WTC11 (cell line): ENCODE measurements around the gene COX7A2. TPM values are rescaled to one million over a fixed set of nuclear protein-coding genes. Genes with fewer than 3 reads are reported as not detected.

Experiments used
- ATAC-seq: fragments of 200-7000 bp; cut with Tn5 transposase; 2 replicates; pipeline ENCODE4 v1.10.0; 2021; ENCODE audit warnings: mild to moderate bottlenecking, moderate library complexity
- CTCF ChIA-PET: fragments of 300-600 bp; sonication (Branson Sonifier 250); formaldehyde crosslinking; loops from one replicate; lab custom pipeline; 2021; ENCODE audit warnings: antibody characterized with exemption; lab: Charles Lee
- POLR2A ChIA-PET: fragments of 350-600 bp; sonication (Branson Sonifier 250); formaldehyde crosslinking; loops from one replicate; lab custom pipeline; 2021; ENCODE audit warnings: antibody characterized with exemption; lab: Charles Lee
- DNase-seq: peaks from one replicate; pipeline ENCODE4 v3.0.0; 2021; ENCODE audit warnings: low spot score
- H3K27ac Mint-ChIP-seq: 2 replicates; pipeline ENCODE4 v1.8.0; 2021; ENCODE audit warnings: mixed read lengths
- H3K27me3 Mint-ChIP-seq: 2 replicates; pipeline ENCODE4 v1.8.0; 2021; ENCODE audit warnings: low read depth, mild to moderate bottlenecking, moderate library complexity, mixed read lengths
- H3K36me3 Mint-ChIP-seq: 2 replicates; pipeline ENCODE4 v1.8.0; 2021; ENCODE audit warnings: mixed read lengths
- H3K4me1 Mint-ChIP-seq: 2 replicates; pipeline ENCODE4 v1.8.0; 2022; ENCODE audit warnings: mixed read lengths
- H3K4me3 Mint-ChIP-seq: 2 replicates; pipeline ENCODE4 v1.8.0; 2021; ENCODE audit warnings: mild to moderate bottlenecking, moderate library complexity, mixed read lengths
- H3K9me3 Mint-ChIP-seq: 2 replicates; pipeline ENCODE4 v1.8.0; 2021; ENCODE audit warnings: mixed read lengths
- ATF6 ChIP-seq: sonication (generic); formaldehyde crosslinking; IDR thresholded peaks from 2 replicates; pipeline ENCODE4 v1.8.1; 2023; ENCODE audit warnings: mild to moderate bottlenecking, missing genetic modification reagents
- CTCF ChIP-seq: fragments of 200-600 bp; IDR thresholded peaks from 2 replicates; pipeline ENCODE4 v1.8.0; 2022; ENCODE audit warnings: antibody characterized with exemption
- FOXK1 ChIP-seq: sonication (generic); formaldehyde crosslinking; IDR thresholded peaks from 2 replicates; pipeline ENCODE4 v1.8.0; 2022; ENCODE audit warnings: mild to moderate bottlenecking, moderate library complexity, missing genetic modification reagents
- PRDM15 ChIP-seq: sonication (generic); formaldehyde crosslinking; IDR thresholded peaks from 2 replicates; pipeline ENCODE4 v1.8.0; 2022; ENCODE audit warnings: missing genetic modification reagents
- USF1 ChIP-seq: sonication (generic); formaldehyde crosslinking; IDR thresholded peaks from 2 replicates; pipeline ENCODE4 v1.8.0; 2022; ENCODE audit warnings: mild to moderate bottlenecking, missing genetic modification reagents
- ZBTB21 ChIP-seq: sonication (generic); formaldehyde crosslinking; IDR thresholded peaks from 2 replicates; pipeline ENCODE4 v1.8.1; 2023; ENCODE audit warnings: mild to moderate bottlenecking, missing genetic modification reagents, borderline replicate concordance
- ZNF281 ChIP-seq: sonication (generic); formaldehyde crosslinking; IDR thresholded peaks from 2 replicates; pipeline ENCODE4 v1.8.0; 2023; ENCODE audit warnings: mild to moderate bottlenecking, missing genetic modification reagents
- ZNF532 ChIP-seq: fragments of 250-450 bp; sonication (Bioruptor Pico); IDR thresholded peaks from 2 replicates; pipeline ENCODE4 v1.9.0; 2021; ENCODE audit warnings: mild to moderate bottlenecking, borderline replicate concordance
- ZSCAN18 ChIP-seq: fragments of 250-450 bp; sonication (Bioruptor Pico); IDR thresholded peaks from 2 replicates; pipeline ENCODE4 v2.1.2; 2022; ENCODE audit warnings: mild to moderate bottlenecking, moderate library complexity
- total RNA-seq: library from RNA; stranded (reverse); gene quantifications from 3 replicates; pipeline ENCODE4 v1.2.3, GENCODE V29; 2021

Gene COX7A2
- total RNA-seq, 1 experiment from 2014 or later: 472 TPM

- TF ChIP-seq ZNF281 (CRISPR knock-in tag) (no peak), ZBTB21 (CRISPR knock-in tag) (no peak), PRDM15 (CRISPR knock-in tag) (no peak), ATF6 (CRISPR knock-in tag) (no peak), USF1 (CRISPR knock-in tag) (no peak), FOXK1 (CRISPR knock-in tag) (no peak)
- TF ChIP-seq, all 79 proteins: peak for 0
Measured at GRCh38 chr6:75211920-75212590, 31.5 kb downstream of the COX7A2 start (continued).

GRCh38 chr6:75210885-75211739 is 32.5 kb downstream of the COX7A2 start:
- Mint-ChIP-seq H3K4me3 (no peak overlapping the region), H3K27me3 (peaks cover 40% of the 10 kb centered on the region), H3K4me1 (peaks cover 68% of the 10 kb centered on the region), H3K9me3 (no peaks in the 10 kb centered on the region), H3K36me3 (no peaks in the 10 kb centered on the region), H3K27ac (no peak overlapping the region)
- TF ChIP-seq CTCF (peak; percentile 80), ZNF532 (CRISPR knock-in tag) (no peak), ZSCAN18 (CRISPR knock-in tag) (no peak)
- no peak for ATAC-seq
- DNase-seq: no peak
- ChIA-PET POLR2A (no interaction called here), CTCF (interaction anchor here (0.7 to 3.2 kb wide), 12 partner anchors 9 to 1472 kb away, joined by 3 to 16 read pairs (median 4); partner anchors contain the start of gene COX7A2)
